Measurements from ENCODE around the gene C10orf95. TPM values are rescaled to one million over a fixed set of nuclear protein-coding genes. Genes with fewer than 3 reads are reported as not detected.

Gene C10orf95
- total and polyA plus RNA-seq, 2 donors (not counting 1 experiment from before 2014, with no cell fraction given): 0.17 TPM; not detected in 1

- no peak overlapping the region for H3K4me3 ChIP-seq (replicated peaks in 1 of 4; ENCODE audit: control extremely low read depth in 1 of 4, insufficient read depth in 1 of 4, low read depth in 3 of 4, low read length in 4 of 4)
- H3K79me2 ChIP-seq (ENCODE audit: control insufficient read depth, insufficient read depth, low read length): no peaks in the 10 kb centered on the region
- DNase-seq (ENCODE audit: low read depth in 2 of 2): no peak
- H3K36me3 ChIP-seq (ENCODE audit: control insufficient read depth, insufficient read depth, low read length): no peaks in the 10 kb centered on the region
- peaks cover 43% of the 10 kb centered on the region for H3K27me3 ChIP-seq (ENCODE audit: control insufficient read depth, insufficient read depth, low read length)
- TF ChIP-seq EZH2 (IDR thresholded peaks at IDR 0.05; ENCODE audit: low read length, missing control alignments) (no peak), CTCF (conservative IDR thresholded peaks at IDR 0.05 in 1 of 2, IDR thresholded peaks at IDR 0.05 in 1 of 2; ENCODE audit: low read depth in 1 of 2, low read length in 2 of 2) (no peak)
- no peak overlapping the region for H3K9ac ChIP-seq (ENCODE audit: insufficient read depth, low read length)
- no peaks in the 10 kb centered on the region for H3K9me3 ChIP-seq (ENCODE audit: control insufficient read depth, insufficient read depth, low read depth, low read length)
- H3K4me2 ChIP-seq (ENCODE audit: extremely low read depth, insufficient read depth, low read length): no peak overlapping the region
- no peak overlapping the region for H2AFZ ChIP-seq (ENCODE audit: low read length)
- H3K27ac ChIP-seq (ENCODE audit: insufficient read depth, low read length): no peak overlapping the region
- H4K20me1 ChIP-seq (ENCODE audit: control insufficient read depth, extremely low read depth, insufficient read depth, low read length): no peaks in the 10 kb centered on the region
- H3K4me1 ChIP-seq (ENCODE audit: control insufficient read depth, extremely low read depth, insufficient read depth, low read length): no peaks in the 10 kb centered on the region
These were observed 44.5 kb downstream of the C10orf95 start for GRCh38 chr10:102406815-102407214.

- Histone ChIP-seq H3K79me2 (ENCODE audit: control insufficient read depth, insufficient read depth, low read length) (no peaks in the 10 kb centered on the region), H4K20me1 (ENCODE audit: control insufficient read depth, extremely low read depth, insufficient read depth, low read length) (no peaks in the 10 kb centered on the region), H3K36me3 (ENCODE audit: control insufficient read depth, insufficient read depth, low read length) (peaks cover 2% of the 10 kb centered on the region), H3K4me2 (ENCODE audit: extremely low read depth, insufficient read depth, low read length) (no peak overlapping the region), H3K9ac (ENCODE audit: insufficient read depth, low read length) (no peak overlapping the region), H3K27ac (ENCODE audit: insufficient read depth, low read length) (no peak overlapping the region), H3K9me3 (ENCODE audit: control insufficient read depth, insufficient read depth, low read depth, low read length) (no peaks in the 10 kb centered on the region), H3K27me3 (ENCODE audit: control insufficient read depth, insufficient read depth, low read length) (peaks cover 31% of the 10 kb centered on the region), H3K4me3 (replicated peaks in 1 of 4; ENCODE audit: control extremely low read depth in 1 of 4, insufficient read depth in 1 of 4, low read depth in 3 of 4, low read length in 4 of 4) (no peak overlapping the region), H3K4me1 (ENCODE audit: control insufficient read depth, extremely low read depth, insufficient read depth, low read length) (no peaks in the 10 kb centered on the region), H2AFZ (ENCODE audit: low read length) (no peak overlapping the region)
- no peak for TF ChIP-seq CTCF (conservative IDR thresholded peaks at IDR 0.05 in 1 of 2, IDR thresholded peaks at IDR 0.05 in 1 of 2; ENCODE audit: low read depth in 1 of 2, low read length in 2 of 2)
- TF ChIP-seq EZH2 (IDR thresholded peaks at IDR 0.05; ENCODE audit: low read length, missing control alignments): no peak
- DNase-seq (ENCODE audit: low read depth in 2 of 2): no peak
These were observed 45.7 kb downstream of the C10orf95 start for GRCh38 chr10:102405632-102406031.

- Histone ChIP-seq H3K27ac (ENCODE audit: insufficient read depth, low read length) (no peak overlapping the region), H3K79me2 (ENCODE audit: control insufficient read depth, insufficient read depth, low read length) (no peaks in the 10 kb centered on the region), H3K4me1 (ENCODE audit: control insufficient read depth, extremely low read depth, insufficient read depth, low read length) (no peaks in the 10 kb centered on the region), H3K36me3 (ENCODE audit: control insufficient read depth, insufficient read depth, low read length) (peaks cover 3% of the 10 kb centered on the region), H4K20me1 (ENCODE audit: control insufficient read depth, extremely low read depth, insufficient read depth, low read length) (no peaks in the 10 kb centered on the region), H3K4me2 (ENCODE audit: extremely low read depth, insufficient read depth, low read length) (no peak overlapping the region), H3K9me3 (ENCODE audit: control insufficient read depth, insufficient read depth, low read depth, low read length) (no peaks in the 10 kb centered on the region), H3K9ac (ENCODE audit: insufficient read depth, low read length) (no peak overlapping the region), H3K27me3 (ENCODE audit: control insufficient read depth, insufficient read depth, low read length) (peaks cover 26% of the 10 kb centered on the region), H2AFZ (ENCODE audit: low read length) (no peak overlapping the region), H3K4me3 (replicated peaks in 1 of 4; ENCODE audit: control extremely low read depth in 1 of 4, insufficient read depth in 1 of 4, low read depth in 3 of 4, low read length in 4 of 4) (no peak overlapping the region)
- no peak for TF ChIP-seq CTCF (conservative IDR thresholded peaks at IDR 0.05 in 1 of 2, IDR thresholded peaks at IDR 0.05 in 1 of 2; ENCODE audit: low read depth in 1 of 2, low read length in 2 of 2)
- no peak for TF ChIP-seq EZH2 (IDR thresholded peaks at IDR 0.05; ENCODE audit: low read length, missing control alignments)
- no peak for DNase-seq (ENCODE audit: low read depth in 2 of 2)
These were observed 46.2 kb downstream of the C10orf95 start for GRCh38 chr10:102405108-102405571.
